HG03135 (cell line): ENCODE measurements around the gene XRRA1.
"Not testable (repeated sequence)": the region's sequence is repeated elsewhere in the genome, so short reads cannot be mapped to it uniquely, and the experiment has no call there.

Experiments used
- ATAC-seq: cut with Tn5 transposase; IDR thresholded peaks from one replicate; pipeline ENCODE4 v1.9.1; 2021; ENCODE audit warnings: mild to moderate bottlenecking, moderate library complexity; ENCODE audit not compliant: unreplicated experiment

Gene XRRA1

DNA sequence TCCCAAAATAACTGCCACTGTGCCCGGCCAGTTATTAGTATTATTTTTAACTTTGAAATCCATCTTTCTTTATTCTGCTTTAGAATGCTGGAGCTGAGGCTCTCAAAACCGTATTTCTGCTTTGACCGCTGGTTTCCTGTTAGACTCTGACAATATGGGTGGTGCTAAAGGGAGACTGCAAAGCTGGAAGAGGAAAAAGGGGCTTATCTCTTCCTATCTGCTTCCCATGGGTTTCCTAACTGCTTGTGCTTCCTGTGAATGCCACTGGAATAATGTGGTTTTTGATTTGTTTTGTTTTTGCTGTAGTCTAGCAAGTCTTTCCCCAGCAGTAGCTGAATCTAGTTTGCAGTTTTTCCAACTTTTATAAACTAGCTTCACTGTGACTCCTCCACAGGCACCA lies 43.6 kb downstream of the XRRA1 start:
- ATAC-seq, result no peak

DNA sequence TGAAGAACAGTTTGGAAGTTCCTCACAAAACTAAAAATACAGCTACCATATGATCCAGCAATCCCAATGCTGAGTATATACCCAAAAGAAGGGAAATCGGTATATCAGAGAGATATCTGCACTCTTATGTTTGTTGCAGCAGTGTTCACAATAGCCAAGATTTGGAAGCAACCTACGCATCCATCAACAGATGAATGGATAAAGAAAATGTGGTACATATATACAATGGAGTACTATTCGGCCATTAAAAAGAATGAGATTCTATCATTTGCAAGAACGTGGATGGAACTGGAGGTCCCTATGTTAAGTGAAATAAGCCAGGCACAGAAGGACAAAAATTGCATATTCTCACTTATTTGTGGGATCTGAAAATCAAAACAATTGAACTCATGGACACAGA lies 46.5 kb downstream of the XRRA1 start:
- ATAC-seq, result no peak

- ATAC-seq, result no peak
These were observed 52.6 kb downstream of the XRRA1 start for GRCh38 chr11:74896311-74896710.

GRCh38 chr11:74895340-74896116 lies 53.4 kb downstream of the XRRA1 start:
- ATAC-seq, result no peak

- not testable (repeated sequence) for ATAC-seq
These were observed 55.9 kb downstream of the XRRA1 start for GRCh38 chr11:74893015-74893414.

DNA sequence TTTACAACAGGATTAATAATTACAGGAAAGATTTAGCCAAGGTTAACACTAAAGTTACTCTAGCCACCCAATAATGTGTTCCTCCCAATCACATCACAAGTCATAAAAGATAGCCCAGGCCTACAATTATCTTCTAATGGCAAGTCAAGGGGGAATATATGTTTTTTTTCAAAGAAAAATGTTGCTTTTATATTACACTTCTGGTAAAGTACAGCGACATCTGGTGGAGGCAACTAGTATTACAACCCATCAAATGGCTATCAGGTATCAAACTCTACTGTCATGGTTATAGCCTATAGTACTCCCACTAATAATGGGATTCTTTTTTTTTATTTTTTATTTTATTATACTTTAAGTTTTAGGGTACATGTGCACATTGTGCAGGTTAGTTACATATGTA lies 71.8 kb downstream of the XRRA1 start:
- no peak for ATAC-seq

GRCh38 chr11:74871037-74871436 lies 77.9 kb downstream of the XRRA1 start:
- no peak for ATAC-seq

DNA sequence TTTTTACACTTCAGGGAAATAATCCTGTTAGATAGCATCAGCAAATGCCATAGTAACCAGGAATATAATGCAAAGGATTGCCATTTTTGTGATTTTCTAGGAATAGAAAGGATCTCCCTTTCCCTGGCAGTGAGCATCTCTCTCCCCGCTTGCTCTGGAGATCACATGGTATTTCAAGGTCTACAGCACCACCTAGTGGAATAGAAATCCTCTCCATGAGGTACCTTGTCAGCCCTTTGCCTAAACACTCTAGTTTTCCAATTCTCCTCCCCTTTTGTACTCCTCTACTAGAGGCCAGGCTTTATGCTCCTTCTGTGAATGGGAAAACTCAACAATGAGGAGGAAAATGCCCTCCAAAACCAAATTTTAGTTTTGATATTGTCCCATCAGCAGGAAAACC lies 78.4 kb downstream of the XRRA1 start:
- ATAC-seq, result no peak

GRCh38 chr11:74866557-74866956 lies 82.3 kb downstream of the XRRA1 start:
- no peak for ATAC-seq

- ATAC-seq, result no peak
These were observed 85.5 kb downstream of the XRRA1 start for GRCh38 chr11:74863410-74863809.

DNA sequence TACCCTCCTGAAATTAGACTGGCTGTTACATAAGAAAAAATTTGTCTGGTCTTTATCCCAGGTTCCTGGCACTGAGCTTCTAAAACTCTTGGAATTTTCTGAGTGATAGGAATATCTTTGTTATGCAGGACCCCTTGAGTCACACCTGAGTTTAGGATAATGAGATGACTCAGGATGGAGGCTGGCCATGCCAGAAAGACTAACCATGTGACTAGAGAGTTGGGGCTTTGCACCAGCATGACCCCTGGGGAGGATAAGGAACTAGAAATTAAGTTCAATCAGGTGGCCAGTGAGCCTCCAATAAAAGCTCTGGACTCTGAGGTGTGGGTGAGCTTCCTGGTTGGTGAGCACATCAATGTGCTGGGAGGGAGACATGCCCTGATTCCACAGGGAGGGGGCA lies 88.1 kb downstream of the XRRA1 start:
- no peak for ATAC-seq

DNA sequence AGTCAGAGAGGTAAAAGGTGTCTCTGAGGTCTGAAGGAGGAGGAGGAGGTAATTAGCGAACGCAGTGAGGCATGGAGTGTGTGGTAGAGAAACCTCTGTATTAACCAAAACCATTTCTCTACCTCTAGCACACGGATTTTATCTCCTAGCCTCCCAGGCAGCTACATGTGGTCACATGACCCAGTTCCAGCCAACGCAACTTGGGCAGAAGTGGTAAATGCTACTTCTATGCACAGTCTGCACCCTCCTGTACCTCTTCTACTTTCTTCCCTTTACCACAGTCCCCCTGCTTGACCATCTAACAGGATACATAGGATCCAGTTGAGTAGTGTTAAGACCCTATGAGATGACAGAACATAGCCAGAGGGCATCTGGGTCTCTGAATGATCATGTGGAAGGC lies 95.7 kb downstream of the XRRA1 start:
- no peak for ATAC-seq

DNA sequence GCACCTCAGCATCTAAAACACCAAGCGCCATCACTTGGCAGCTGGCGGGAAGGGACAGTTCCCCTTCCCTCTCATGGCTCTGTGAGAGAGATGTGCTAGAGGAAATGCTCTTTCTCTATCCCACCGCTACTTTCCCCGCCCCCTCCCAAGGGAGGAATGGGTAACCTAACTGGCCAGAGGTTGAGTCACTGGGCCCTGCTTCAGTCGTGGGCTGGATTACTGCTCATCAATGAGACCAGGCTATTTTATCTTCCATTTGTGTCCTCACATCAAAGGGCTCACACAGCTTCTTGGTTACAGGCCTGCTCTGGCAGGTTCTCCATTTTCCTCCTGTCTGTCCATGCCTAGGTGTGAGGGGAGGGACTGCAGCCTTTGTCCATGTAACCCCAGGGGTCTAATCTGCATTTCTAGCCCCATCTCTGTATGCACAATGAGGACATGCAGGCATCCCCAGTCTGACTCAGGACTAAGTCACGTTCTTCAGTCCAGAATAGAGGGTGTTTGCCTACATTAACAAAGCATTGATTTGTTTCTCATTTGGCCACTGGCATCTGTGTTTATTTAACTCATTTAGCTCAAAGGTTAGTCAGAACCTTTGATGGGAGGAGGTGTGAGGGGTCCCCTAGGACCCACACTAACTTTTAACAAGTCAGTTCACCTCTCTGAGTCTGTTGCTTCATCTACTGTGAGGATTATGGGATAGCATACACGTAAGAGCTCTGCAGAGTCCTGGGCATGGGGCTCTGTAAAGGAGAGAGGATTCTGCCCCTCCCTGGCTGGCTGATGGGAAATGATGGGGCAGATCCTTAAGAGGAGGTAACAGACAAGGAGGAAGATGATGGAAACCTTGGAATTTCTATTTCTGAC lies 99.1 kb downstream of the XRRA1 start:
- ATAC-seq, result no peak

DNA sequence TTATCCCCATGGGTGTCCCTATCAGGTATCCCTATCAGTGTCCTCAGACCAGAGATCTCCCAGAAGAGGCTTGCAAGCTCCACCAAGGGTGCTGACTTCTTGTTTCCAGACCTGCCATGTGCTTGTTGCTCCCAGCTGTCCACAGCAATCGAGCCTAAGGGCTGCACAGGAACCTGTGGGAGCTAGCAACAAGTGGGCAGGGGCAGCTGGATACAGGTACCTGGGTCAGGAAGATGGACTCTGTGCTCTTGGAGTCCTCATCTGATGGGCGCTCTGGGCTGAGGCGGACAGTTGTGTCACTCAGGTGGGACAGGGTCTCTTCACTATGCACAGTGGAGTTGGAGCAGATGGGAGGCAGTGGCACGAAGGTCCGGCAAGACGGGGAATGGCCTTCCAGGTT lies 101.0 kb downstream of the XRRA1 start:
- no peak for ATAC-seq

DNA sequence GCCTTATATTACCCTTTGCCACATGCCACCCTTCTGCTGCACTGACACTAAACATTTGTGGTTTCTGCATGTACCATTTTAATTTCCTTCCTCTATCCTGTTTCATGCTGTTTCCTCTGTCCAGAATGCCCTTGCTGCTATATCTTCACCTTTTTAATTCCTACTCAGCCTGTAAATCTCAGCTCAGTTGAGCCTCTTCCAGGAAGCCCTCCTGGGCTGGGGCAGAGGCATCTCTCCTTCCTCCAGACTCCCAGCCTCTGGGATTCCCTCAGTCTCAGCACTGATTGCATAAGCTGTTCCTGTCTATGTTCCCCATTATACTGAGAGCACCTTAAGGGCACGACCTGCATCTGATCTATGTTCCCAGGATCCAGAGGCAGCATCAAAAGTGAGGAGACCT lies 101.5 kb downstream of the XRRA1 start:
- no peak for ATAC-seq

GRCh38 chr11:74846770-74847169 lies 102.1 kb downstream of the XRRA1 start:
- no peak for ATAC-seq

GRCh38 chr11:74845978-74846517 lies 102.8 kb downstream of the XRRA1 start:
- no peak for ATAC-seq

GRCh38 chr11:74844865-74845264 lies 104.0 kb downstream of the XRRA1 start:
- ATAC-seq, result no peak

- no peak for ATAC-seq
These were observed 104.8 kb downstream of the XRRA1 start for GRCh38 chr11:74844072-74844471.

DNA sequence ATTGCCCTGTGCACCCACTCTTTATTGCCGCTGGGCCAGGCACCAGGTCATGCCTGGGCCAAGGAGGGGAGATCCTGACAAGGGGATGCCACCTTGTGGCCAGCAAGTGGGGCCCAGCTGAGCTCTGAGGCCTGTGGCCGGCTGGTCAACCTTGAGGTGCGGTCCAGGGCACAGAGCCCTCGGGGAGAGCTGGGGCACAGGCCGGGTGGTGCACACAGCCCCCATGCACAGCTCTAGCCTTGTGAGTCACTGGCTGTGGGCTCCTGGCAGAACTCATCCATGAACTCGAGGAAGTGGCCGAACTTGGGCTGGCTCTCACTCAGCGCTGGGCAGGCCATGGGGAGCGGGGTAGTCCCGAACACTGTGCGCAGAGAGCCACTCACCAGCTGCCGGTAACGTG lies 105.9 kb downstream of the XRRA1 start:
- ATAC-seq, result no peak

GRCh38 chr11:74840486-74840885 lies 108.4 kb downstream of the XRRA1 start:
- ATAC-seq, result no peak

DNA sequence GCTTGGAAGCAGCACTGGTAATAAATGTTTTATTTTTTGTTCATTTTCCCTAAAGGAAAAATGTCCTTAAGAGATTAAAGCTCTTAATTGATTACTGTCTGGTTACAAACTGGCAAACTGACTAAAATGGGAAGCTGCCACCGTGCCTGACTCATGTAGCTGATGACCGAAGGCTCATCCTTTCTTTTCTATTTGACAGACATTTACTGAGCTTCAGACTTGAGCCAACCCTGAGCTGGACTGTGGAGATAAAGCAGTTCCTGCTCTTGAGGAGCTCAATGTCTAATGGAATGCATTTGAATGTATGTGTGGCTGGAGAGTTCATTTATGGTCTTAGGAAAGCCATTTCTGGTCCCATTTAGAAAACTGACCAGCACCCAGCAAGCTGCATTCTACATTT lies 108.9 kb downstream of the XRRA1 start:
- ATAC-seq, result no peak
